ENCODE measurements around the gene CHCHD6.

GRCh38 chr3:126998728-126999127 lies 294.7 kb downstream of the CHCHD6 start:
- TF ChIP-seq CTCF (conservative IDR thresholded peaks at IDR 0.05 in 1 of 2, IDR thresholded peaks at IDR 0.05 in 1 of 2; ENCODE audit: extremely low read depth in 1 of 2, insufficient read depth in 1 of 2, low read depth in 1 of 2, low read length in 2 of 2) (no peak), EZH2 (IDR thresholded peaks at IDR 0.05; ENCODE audit: borderline replicate concordance, low read length) (no peak)

Data from mammary epithelial cell (primary cell).